ENCODE results near the gene SEC24A. TPM values are rescaled to one million over a fixed set of nuclear protein-coding genes. Genes with fewer than 3 reads are reported as not detected.

SEC24A gene
- polyA plus RNA-seq, 1 donor from 2014 or later: 24.7 TPM

DNA sequence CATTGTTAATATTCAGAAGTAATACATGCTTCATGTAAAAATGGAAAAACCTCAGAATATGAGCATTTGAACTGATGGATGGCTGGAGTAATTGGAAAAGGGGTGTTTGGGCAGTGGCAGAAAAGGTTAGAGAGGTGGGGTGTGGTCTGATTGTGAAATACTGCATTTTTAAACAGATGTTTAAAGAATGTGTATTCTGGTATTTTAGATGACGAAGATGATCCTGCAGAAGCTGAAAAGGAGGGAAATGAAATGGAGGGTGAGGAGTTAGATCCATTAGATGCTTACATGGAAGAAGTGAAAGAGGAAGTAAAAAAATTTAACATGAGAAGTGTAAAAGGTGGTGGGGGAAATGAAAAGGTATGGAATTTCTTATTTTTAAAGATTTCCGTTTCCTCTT lies 128.8 kb downstream of the SEC24A start:
- no peaks in the 10 kb centered on the region for H3K9me2 ChIP-seq (ENCODE audit: insufficient read depth, low read length)
- H4K20me1 ChIP-seq (ENCODE audit: insufficient read depth): no peaks in the 10 kb centered on the region
- no peak overlapping the region for H2AFZ ChIP-seq (ENCODE audit: low read depth, low read length)
- H3K9ac ChIP-seq (ENCODE audit: low read length): no peak overlapping the region
- no peaks in the 10 kb centered on the region for H3F3A ChIP-seq (ENCODE audit: insufficient read depth, low read length, poor library complexity, severe bottlenecking)
- no peaks in the 10 kb centered on the region for H3K36me3 ChIP-seq (ENCODE audit: insufficient read depth, low read length)
- TF ChIP-seq POLR2AphosphoS5 (IDR thresholded peaks at IDR 0.05): no peak
- no peak for TF ChIP-seq EP300 (conservative IDR thresholded peaks at IDR 0.05; ENCODE audit: poor library complexity, severe bottlenecking)
- TF ChIP-seq, protein P1, sequence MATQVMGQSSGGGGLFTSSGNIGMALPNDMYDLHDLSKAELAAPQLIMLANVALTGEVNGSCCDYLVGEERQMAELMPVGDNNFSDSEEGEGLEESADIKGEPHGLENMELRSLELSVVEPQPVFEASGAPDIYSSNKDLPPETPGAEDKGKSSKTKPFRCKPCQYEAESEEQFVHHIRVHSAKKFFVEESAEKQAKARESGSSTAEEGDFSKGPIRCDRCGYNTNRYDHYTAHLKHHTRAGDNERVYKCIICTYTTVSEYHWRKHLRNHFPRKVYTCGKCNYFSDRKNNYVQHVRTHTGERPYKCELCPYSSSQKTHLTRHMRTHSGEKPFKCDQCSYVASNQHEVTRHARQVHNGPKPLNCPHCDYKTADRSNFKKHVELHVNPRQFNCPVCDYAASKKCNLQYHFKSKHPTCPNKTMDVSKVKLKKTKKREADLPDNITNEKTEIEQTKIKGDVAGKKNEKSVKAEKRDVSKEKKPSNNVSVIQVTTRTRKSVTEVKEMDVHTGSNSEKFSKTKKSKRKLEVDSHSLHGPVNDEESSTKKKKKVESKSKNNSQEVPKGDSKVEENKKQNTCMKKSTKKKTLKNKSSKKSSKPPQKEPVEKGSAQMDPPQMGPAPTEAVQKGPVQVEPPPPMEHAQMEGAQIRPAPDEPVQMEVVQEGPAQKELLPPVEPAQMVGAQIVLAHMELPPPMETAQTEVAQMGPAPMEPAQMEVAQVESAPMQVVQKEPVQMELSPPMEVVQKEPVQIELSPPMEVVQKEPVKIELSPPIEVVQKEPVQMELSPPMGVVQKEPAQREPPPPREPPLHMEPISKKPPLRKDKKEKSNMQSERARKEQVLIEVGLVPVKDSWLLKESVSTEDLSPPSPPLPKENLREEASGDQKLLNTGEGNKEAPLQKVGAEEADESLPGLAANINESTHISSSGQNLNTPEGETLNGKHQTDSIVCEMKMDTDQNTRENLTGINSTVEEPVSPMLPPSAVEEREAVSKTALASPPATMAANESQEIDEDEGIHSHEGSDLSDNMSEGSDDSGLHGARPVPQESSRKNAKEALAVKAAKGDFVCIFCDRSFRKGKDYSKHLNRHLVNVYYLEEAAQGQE (IDR thresholded peaks at IDR 0.05; ENCODE audit: borderline replicate concordance): no peak
- no peak for TF ChIP-seq EZH2 (IDR thresholded peaks at IDR 0.05; ENCODE audit: borderline replicate concordance, insufficient read depth, low read length, poor library complexity, severe bottlenecking)
- TF ChIP-seq, protein P2, sequence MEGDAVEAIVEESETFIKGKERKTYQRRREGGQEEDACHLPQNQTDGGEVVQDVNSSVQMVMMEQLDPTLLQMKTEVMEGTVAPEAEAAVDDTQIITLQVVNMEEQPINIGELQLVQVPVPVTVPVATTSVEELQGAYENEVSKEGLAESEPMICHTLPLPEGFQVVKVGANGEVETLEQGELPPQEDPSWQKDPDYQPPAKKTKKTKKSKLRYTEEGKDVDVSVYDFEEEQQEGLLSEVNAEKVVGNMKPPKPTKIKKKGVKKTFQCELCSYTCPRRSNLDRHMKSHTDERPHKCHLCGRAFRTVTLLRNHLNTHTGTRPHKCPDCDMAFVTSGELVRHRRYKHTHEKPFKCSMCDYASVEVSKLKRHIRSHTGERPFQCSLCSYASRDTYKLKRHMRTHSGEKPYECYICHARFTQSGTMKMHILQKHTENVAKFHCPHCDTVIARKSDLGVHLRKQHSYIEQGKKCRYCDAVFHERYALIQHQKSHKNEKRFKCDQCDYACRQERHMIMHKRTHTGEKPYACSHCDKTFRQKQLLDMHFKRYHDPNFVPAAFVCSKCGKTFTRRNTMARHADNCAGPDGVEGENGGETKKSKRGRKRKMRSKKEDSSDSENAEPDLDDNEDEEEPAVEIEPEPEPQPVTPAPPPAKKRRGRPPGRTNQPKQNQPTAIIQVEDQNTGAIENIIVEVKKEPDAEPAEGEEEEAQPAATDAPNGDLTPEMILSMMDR (IDR thresholded peaks at IDR 0.05; ENCODE audit: poor library complexity, severe bottlenecking): no peak
- no peak for TF ChIP-seq MXI1 (conservative IDR thresholded peaks at IDR 0.05; ENCODE audit: poor library complexity, severe bottlenecking)
- no peak for TF ChIP-seq TAF1 (IDR thresholded peaks at IDR 0.05; ENCODE audit: low read depth)
- TF ChIP-seq RAD21 (conservative IDR thresholded peaks at IDR 0.05): no peak
- TF ChIP-seq SMC3 (conservative IDR thresholded peaks at IDR 0.05; ENCODE audit: poor library complexity): no peak
- no peak overlapping the region for H3K27ac ChIP-seq (ENCODE audit: low read length)
- no peaks in the 10 kb centered on the region for H3K9me3 ChIP-seq (ENCODE audit: low read length)
- no peaks in the 10 kb centered on the region for H3K27me3 ChIP-seq (ENCODE audit: insufficient read depth, low read depth, low read length)
- no peak overlapping the region for H3K4me3 ChIP-seq (ENCODE audit: low read length)
- no peak overlapping the region for H3K4me2 ChIP-seq (ENCODE audit: low read length)
- no peaks in the 10 kb centered on the region for H3K79me2 ChIP-seq (replicated peaks; ENCODE audit: insufficient read depth, low read length)

Small RNA genes lying within 50 kb of the gene (small RNA-seq; reads per million reads assigned to genes)
- 0 to 0.16 (median 0) reads per million in 3 experiments for gene RNU6-1164P
- gene RNU6-1311P: 0 reads per million in 3 experiments
- 0 to 0.08 (median 0) reads per million in 3 experiments for gene RNU6-757P

Other genes starting within 250 kb of the SEC24A start
- 77.0 and 78.4 TPM in 2 replicates for gene CDKN2AIPNL, start 236.9 kb upstream of the SEC24A start, polyA plus RNA-seq
- gene JADE2, start 123.1 kb upstream of the SEC24A start, polyA plus RNA-seq: 0.84 and 1.9 TPM in 2 replicates
- gene SAR1B, start 16.0 kb upstream of the SEC24A start, polyA plus RNA-seq: 31.3 and 37.5 TPM in 2 replicates
- 79.0 and 104 TPM in 2 replicates for gene CAMLG, start 89.8 kb downstream of the SEC24A start, polyA plus RNA-seq
- 37.0 and 46.8 TPM in 2 replicates for gene DDX46, start 110.0 kb downstream of the SEC24A start, polyA plus RNA-seq
- 62.4 and 71.7 TPM in 2 replicates for gene C5orf24, start 197.2 kb downstream of the SEC24A start, polyA plus RNA-seq
- 127 and 147 TPM in 2 replicates for gene TXNDC15, start 225.6 kb downstream of the SEC24A start, polyA plus RNA-seq